SK-N-MC (cell line): ENCODE data around the gene HAND2.

Experiments used
- DNase-seq: peaks from one replicate; pipeline ENCODE4 v3.0.0-alpha.2; 2011; ENCODE audit warnings: low read depth, low spot score
- H3K27ac ChIP-seq: fragments of 200-600 bp; sonication (generic); 2 replicates; pipeline ENCODE4 v1.5.1; 2016; ENCODE audit warnings: mixed run types
- H3K36me3 ChIP-seq: fragments of 200-600 bp; sonication (generic); 2 replicates; pipeline ENCODE4 v1.6.1; 2017; ENCODE audit warnings: antibody characterized with exemption, low read length, mixed read lengths; ENCODE audit not compliant: insufficient read depth
- H3K4me3 ChIP-seq: fragments of 200-600 bp; sonication (generic); 2 replicates; pipeline ENCODE4 v1.5.1; 2016
- H3K9ac ChIP-seq: fragments of 200-600 bp; sonication (generic); 2 replicates; pipeline ENCODE4 v1.8.0; 2017; ENCODE audit warnings: mixed run types, mixed read lengths; ENCODE audit not compliant: insufficient read length
- H3K9me3 ChIP-seq: fragments of 200-600 bp; sonication (generic); 2 replicates; pipeline ENCODE4 v1.6.1; 2017; ENCODE audit warnings: low read depth, mild to moderate bottlenecking, antibody characterized with exemption, low read length, moderate library complexity, mixed read lengths
- EZH2 ChIP-seq: fragments of 200-600 bp; sonication (generic); IDR thresholded peaks from one replicate; pipeline ENCODE4 v1.6.1; 2017; ENCODE audit warnings: antibody characterized with exemption
- FOXP2 ChIP-seq: optimal IDR thresholded peaks from 2 replicates; pipeline ENCODE3; 2011; ENCODE audit warnings: mild to moderate bottlenecking, moderate library complexity; ENCODE audit not compliant: insufficient read depth; ENCODE audit errors: extremely low read length, control extremely low read depth
- POLR2AphosphoS5 ChIP-seq: IDR thresholded peaks from 2 replicates; pipeline ENCODE4 v1.6.1; 2012; ENCODE audit warnings: mild to moderate bottlenecking, low read depth, low read length, borderline replicate concordance

HAND2 gene

DNA sequence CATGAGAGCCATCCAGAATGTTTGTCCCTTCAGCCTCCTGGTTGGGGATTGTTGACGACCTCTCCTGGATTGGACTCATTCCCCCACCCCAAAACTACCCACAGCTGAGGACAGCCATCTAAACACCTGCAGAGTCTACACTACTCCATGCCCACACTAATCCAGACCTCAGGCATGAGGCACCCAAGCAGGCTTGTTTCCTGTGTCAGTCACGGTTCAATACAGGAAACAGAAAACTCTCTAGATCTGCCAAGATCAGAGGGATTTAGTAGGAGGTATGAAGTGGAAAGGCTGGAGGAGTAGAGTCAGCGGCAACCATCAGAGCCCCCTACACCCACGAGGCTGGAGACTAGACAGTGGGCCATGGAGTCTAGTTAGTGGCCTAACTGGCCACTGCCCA is 37.7 kb downstream of the HAND2 start:
- DNase-seq = no peak
- H3K9ac ChIP-seq = no peak overlapping the region
- H3K36me3 ChIP-seq = no peaks in the 10 kb centered on the region
- TF ChIP-seq POLR2AphosphoS5 (no peak), FOXP2 (no peak), EZH2 (no peak)
- no peaks in the 10 kb centered on the region for H3K9me3 ChIP-seq
- no peak overlapping the region for H3K27ac ChIP-seq
- no peak overlapping the region for H3K4me3 ChIP-seq

DNA sequence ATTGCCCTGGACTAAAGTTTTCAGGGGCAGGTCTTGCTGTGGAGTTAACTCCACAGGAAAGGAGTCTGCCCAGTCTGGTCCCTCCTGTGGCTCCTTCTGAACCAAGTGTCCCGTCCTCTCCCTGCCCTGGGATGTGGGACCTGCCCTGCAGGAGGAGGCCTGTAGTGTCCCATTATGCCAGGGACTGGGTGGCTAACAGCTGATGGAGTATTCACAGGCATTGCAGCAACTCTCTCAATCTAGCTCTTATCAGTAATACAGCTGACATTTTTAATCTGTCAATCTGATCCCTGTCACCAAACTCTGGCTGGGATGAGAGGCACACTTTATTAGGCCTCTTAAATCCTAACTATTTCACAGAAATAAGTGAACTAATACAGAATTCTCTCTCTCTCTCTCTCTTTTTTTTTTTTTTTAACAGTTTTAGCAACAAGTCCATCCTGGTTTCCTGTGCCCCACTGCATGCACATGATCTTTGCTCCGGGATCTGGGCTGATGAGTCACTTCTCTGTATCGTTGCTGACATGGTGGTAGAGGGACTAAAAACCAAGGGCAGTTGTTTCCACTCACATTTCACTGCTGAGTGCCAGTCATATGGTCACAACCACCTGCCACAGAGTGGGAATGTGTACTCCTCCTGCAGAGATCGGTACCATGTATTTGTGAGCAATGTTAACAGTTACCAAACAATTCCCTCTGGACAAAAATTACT is 39.1 kb downstream of the HAND2 start:
- no peak overlapping the region for H3K9ac ChIP-seq
- H3K9me3 ChIP-seq = no peaks in the 10 kb centered on the region
- peak overlapping the region; percentile 19; the same call in 1 of the 2 replicates for H3K4me3 ChIP-seq
- DNase-seq = no peak
- no peak for TF ChIP-seq EZH2
- no peak for TF ChIP-seq POLR2AphosphoS5
- TF ChIP-seq FOXP2 = no peak
- no peak overlapping the region for H3K27ac ChIP-seq
- H3K36me3 ChIP-seq = no peaks in the 10 kb centered on the region

DNA sequence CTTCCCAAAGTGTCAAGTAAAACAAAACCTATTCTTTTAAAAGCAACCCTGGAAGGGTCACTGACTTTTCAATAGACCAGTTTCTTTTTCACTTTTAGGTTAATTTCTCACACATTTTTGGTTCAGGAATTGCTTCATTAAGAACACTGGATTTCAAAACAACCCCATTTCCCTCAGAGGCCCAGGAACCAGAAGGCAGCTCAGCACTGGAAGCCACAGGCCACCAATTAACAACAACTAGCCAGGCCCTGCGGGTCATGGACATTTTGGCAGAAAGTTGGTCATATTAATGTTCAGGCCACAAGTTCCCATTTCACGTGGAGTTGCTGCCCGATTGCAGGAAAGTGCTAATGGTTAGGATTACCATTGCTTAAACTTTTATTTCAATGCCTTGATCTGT is 39.8 kb downstream of the HAND2 start:
- H3K4me3 ChIP-seq = peak overlapping the region; percentile 55
- H3K9ac ChIP-seq = no peak overlapping the region
- no peak overlapping the region; the same call in 1 of the 2 replicates for H3K27ac ChIP-seq
- DNase-seq = no peak
- H3K36me3 ChIP-seq = no peaks in the 10 kb centered on the region
- no peaks in the 10 kb centered on the region for H3K9me3 ChIP-seq
- no peak for TF ChIP-seq FOXP2
- TF ChIP-seq POLR2AphosphoS5 = no peak
- TF ChIP-seq EZH2 = no peak

DNA sequence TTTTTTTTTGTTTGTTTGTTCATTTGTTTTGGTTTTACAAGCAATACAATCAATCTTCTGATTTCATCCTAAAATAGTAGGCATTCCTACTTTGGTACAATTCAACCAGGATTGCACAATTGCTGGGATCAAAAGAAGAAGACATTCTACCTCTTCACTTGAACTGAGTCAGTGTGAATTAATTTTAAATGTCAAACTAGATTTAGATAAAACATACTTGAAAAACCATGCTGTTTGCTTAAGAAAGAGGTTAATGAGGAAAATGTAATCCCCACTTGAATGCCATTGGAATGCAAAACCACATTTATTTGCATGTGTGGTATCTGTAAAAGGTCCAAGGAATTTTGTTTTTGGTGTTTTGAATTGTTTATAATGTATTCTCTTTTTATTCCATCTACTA is 40.5 kb downstream of the HAND2 start:
- H3K9me3 ChIP-seq = no peaks in the 10 kb centered on the region
- H3K36me3 ChIP-seq = no peaks in the 10 kb centered on the region
- no peak overlapping the region for H3K9ac ChIP-seq
- DNase-seq = peak; percentile 84
- no peak overlapping the region for H3K27ac ChIP-seq
- TF ChIP-seq FOXP2 (no peak), EZH2 (no peak), POLR2AphosphoS5 (peak; percentile 72; the same call in 1 of the 2 replicates)
- peak overlapping the region; percentile 46 for H3K4me3 ChIP-seq

DNA sequence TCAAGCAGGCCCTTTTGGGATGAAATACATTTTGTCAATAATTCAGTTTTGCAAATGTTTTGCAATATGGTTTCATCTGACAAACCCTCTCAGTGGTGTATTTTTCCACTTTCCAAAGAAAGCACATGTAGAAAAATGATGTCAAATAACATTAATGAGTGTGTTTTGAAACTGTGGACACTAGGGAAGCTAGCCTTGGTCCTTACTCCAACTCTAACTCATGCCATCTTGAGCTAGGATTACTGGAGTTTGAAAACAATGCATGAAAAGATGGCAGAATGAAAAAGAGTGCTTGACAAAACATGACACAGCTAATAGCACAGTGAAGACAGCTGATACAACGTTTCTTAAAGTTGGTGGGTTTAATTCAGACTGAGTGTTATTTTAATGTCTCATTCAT is 41.4 kb downstream of the HAND2 start:
- Histone ChIP-seq H3K9ac (no peak overlapping the region), H3K4me3 (no peak overlapping the region), H3K27ac (no peak overlapping the region), H3K36me3 (no peaks in the 10 kb centered on the region), H3K9me3 (no peaks in the 10 kb centered on the region)
- no peak for DNase-seq
- TF ChIP-seq EZH2 = no peak
- no peak for TF ChIP-seq FOXP2
- no peak for TF ChIP-seq POLR2AphosphoS5

DNA sequence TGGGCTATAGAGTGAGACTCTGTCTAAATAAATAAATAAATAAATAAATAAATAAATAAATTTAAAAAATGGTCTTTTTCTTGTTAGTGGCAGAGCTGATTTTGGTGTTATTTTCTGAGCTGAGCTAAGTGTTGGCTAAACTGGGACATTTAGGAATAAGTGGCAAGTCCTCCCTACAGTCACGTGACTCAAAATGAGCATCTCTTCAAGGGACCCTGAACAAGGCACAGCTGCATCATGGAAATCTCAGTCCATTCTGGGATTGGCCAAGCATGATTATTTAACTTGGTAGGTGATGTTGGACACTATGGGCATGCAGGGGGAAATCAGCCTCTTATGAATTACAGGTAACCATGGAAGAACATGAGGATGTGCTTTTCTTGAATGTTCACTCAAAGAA is 42.0 kb downstream of the HAND2 start:
- no peak for DNase-seq
- Histone ChIP-seq H3K9me3 (no peaks in the 10 kb centered on the region), H3K4me3 (no peak overlapping the region), H3K9ac (no peak overlapping the region), H3K27ac (no peak overlapping the region), H3K36me3 (no peaks in the 10 kb centered on the region)
- TF ChIP-seq EZH2 (no peak), FOXP2 (no peak), POLR2AphosphoS5 (no peak)

DNA sequence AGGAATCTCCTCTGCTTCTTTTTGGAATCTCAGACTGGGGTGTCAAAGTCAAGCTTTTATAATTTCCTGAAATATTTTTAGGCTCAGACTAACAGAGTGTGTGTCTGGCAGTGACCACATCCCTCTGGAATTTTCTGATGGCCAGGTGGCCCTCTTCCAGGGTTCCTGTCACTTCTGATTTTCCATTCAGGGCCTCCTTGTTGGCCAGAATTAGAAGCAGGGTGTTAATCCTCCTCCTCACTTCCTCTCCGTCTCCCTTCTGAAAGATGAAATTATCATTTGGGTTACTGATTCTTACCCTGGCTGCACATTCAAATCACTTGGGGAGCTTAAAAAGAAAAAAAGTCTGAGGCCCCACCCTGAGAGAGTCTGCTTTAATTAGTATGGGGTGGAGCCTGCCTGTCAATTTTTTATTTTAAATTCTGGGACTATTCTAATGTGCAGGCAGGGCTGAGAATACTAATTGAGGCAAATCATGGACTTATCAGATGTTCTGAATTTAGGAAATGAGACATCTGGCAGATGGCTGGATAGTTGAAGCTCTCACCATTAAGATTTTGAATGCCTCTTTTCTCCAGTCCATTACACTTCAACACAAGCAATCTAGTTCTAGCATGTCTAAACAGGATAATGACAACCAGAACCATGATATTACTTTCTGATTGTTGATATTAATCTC is 43.2 kb downstream of the HAND2 start:
- H3K9ac ChIP-seq = no peak overlapping the region
- no peak overlapping the region for H3K27ac ChIP-seq
- no peaks in the 10 kb centered on the region for H3K36me3 ChIP-seq
- no peak for TF ChIP-seq FOXP2
- no peak for TF ChIP-seq EZH2
- no peak for TF ChIP-seq POLR2AphosphoS5
- H3K4me3 ChIP-seq = no peak overlapping the region
- H3K9me3 ChIP-seq = no peaks in the 10 kb centered on the region
- DNase-seq = no peak

DNA sequence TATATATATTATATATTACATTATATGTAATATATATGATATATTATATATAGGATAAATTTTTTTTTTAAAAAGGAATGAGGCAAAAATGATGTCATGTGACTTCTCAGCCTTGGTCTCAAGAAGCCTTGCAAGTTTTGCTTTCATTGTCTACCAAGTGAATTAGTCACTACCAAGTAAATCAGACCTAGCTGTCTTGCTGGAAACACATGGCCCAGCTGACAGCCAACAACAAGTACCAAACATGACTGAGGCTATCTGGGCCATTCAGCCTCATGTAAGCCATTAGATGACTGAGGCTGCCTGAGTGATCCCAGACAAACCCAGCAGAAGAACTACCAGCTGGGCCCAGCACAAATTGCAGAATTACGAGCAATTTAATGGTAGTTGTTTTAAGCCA is 44.9 kb downstream of the HAND2 start:
- DNase-seq = no peak
- Histone ChIP-seq H3K36me3 (no peaks in the 10 kb centered on the region), H3K9ac (no peak overlapping the region), H3K4me3 (no peak overlapping the region), H3K9me3 (no peaks in the 10 kb centered on the region), H3K27ac (no peak overlapping the region)
- TF ChIP-seq FOXP2 = no peak
- TF ChIP-seq EZH2 = no peak
- TF ChIP-seq POLR2AphosphoS5 = no peak
